ENCODE data around the gene KDM4F. TPM values are rescaled to one million over a fixed set of nuclear protein-coding genes. Genes with fewer than 3 reads are reported as not detected.
A peak's percentile ranks its signal among the peaks of the same experiment; 100 is the strongest.

The KDM4F gene
- total RNA-seq, 1 donor from 2014 or later: not detected

- DNase-seq (ENCODE audit: low spot score): no peak
Measured at GRCh38 chr11:95091663-95092180, 42.5 kb downstream of the KDM4F start.

GRCh38 chr11:95092549-95093324 lies 43.5 kb downstream of the KDM4F start:
- DNase-seq (ENCODE audit: low spot score): peak; percentile 22

- DNase-seq (ENCODE audit: low spot score): no peak
Measured at GRCh38 chr11:95093548-95093947, 44.3 kb downstream of the KDM4F start.

GRCh38 chr11:95095858-95096587 lies 46.8 kb downstream of the KDM4F start:
- no peak for DNase-seq (ENCODE audit: low spot score)

- no peak for DNase-seq (ENCODE audit: low spot score)
Measured at GRCh38 chr11:95097209-95097608, 48.0 kb downstream of the KDM4F start.

GRCh38 chr11:95098826-95099225 lies 49.6 kb downstream of the KDM4F start:
- DNase-seq (ENCODE audit: low spot score): no peak

GRCh38 chr11:95100191-95100648 lies 51.0 kb downstream of the KDM4F start:
- DNase-seq (ENCODE audit: low spot score): no peak

Other genes with a start within 250 kb of the KDM4F start
- 41.1 TPM for gene CWC15, start 75.9 kb upstream of the KDM4F start, total RNA-seq
- gene KDM4D, start 75.7 kb upstream of the KDM4F start, total RNA-seq: 0.66 TPM
- not detected for gene KDM4E, start 24.2 kb upstream of the KDM4F start, total RNA-seq
- gene SRSF8, start 17.5 kb downstream of the KDM4F start, total RNA-seq: 43.6 TPM
- 65.6 TPM for gene ENDOD1, start 40.4 kb downstream of the KDM4F start, total RNA-seq
- gene SESN3, start 181.8 kb downstream of the KDM4F start, total RNA-seq: 46.9 TPM

Measured in mucosa of gallbladder (tissue), 1 donor.